ENCODE results near the gene CD59.

The CD59 gene

GRCh38 chr11:33703234-33703633 is 33.0 kb downstream of the CD59 start:
- no peak for DNase-seq (ENCODE audit: low read depth)
- in situ Hi-C loops (cut with HindIII; ENCODE audit: low sequenced_read_pairs): no loop called here
- H3K4me3 ChIP-seq (ENCODE audit: low read depth, low read length): no peak overlapping the region
- no peak for TF ChIP-seq CTCF (IDR thresholded peaks at IDR 0.05; ENCODE audit: low read depth, low read length, missing control alignments)

- TF ChIP-seq CTCF (IDR thresholded peaks at IDR 0.05; ENCODE audit: low read depth, low read length, missing control alignments): no peak
- H3K4me3 ChIP-seq (ENCODE audit: low read depth, low read length): peak overlapping the region; percentile 55
- DNase-seq (ENCODE audit: low read depth): no peak
- in situ Hi-C loops (cut with HindIII; ENCODE audit: low sequenced_read_pairs): no loop called here
Measured at GRCh38 chr11:33701302-33702230, 34.7 kb downstream of the CD59 start.

- in situ Hi-C loops (cut with HindIII; ENCODE audit: low sequenced_read_pairs): no loop called here
- DNase-seq (ENCODE audit: low read depth): peak; percentile 89
- no peak for TF ChIP-seq CTCF (IDR thresholded peaks at IDR 0.05; ENCODE audit: low read depth, low read length, missing control alignments)
- H3K4me3 ChIP-seq (ENCODE audit: low read depth, low read length): peak within 1 kb of the TSS; percentile 55
Measured at GRCh38 chr11:33700502-33701271, 35.5 kb downstream of the CD59 start, which contains the start of gene C11orf91. Gene C11orf91 (minus strand): TSS chr11:33700826. CDS start chr11:33700740, 86 bp downstream.

DNA sequence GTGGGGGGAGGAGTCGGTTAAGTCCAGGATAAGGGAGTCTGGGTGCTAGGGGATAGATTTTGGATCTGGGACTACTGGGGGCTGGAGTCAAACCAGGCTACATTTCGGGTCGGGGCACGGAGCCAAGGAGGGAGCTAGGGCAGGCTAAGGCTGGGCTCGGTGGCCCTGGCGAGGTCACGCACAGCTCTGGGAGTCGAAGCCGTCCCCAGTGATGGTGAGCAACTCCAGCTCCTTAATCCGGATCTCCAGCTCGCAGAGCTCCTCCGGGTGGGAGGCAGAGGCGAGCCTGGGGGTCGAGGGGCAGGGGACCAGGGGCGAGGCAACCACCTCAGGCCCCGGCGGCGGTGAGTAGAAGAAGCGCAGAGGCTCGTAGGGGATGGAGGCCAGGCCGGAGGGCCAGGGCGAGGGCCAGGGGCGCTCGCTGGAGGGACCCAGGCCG is 36.1 kb downstream of the CD59 start:
- H3K4me3 ChIP-seq (ENCODE audit: low read depth, low read length): peak overlapping the region; percentile 55
- no peak for DNase-seq (ENCODE audit: low read depth)
- in situ Hi-C loops (cut with HindIII; ENCODE audit: low sequenced_read_pairs): no loop called here
- TF ChIP-seq CTCF (IDR thresholded peaks at IDR 0.05; ENCODE audit: low read depth, low read length, missing control alignments): no peak

DNA sequence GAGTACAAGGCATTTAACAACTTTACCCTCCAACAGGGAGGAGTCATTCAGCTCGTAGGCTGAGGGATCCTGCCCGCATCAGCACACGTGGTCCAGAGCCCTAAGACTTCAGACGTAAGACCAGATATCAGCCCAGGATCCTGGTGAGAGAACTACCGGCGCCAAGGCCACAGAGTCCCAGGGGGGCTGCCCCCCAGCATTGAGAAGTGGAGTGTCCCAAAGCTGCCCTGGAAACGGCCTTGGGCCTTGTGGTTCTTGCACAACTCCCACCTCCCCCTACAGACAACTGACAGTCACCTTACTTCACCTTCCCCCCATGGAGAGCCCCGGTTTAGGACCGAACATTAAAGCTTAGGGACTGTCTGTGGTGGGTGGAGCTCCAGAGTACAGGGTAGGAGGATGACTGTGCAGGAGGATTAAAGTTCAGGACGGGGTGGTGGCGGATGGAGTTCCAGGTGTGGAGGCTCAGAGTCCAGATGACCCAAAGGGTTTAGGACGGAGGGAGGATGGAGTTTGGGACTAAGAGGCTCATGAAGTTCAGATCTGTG is 36.6 kb downstream of the CD59 start:
- no peak for DNase-seq (ENCODE audit: low read depth)

More for the DNA sequence above, 36.6 kb downstream of the CD59 start:
- in situ Hi-C loops (cut with HindIII; ENCODE audit: low sequenced_read_pairs): no loop called here
- no peak for TF ChIP-seq CTCF (IDR thresholded peaks at IDR 0.05; ENCODE audit: low read depth, low read length, missing control alignments)
- H3K4me3 ChIP-seq (ENCODE audit: low read depth, low read length): no peak overlapping the region
